ENCODE data around the gene BICD1.

The BICD1 gene

GRCh38 chr12:32312049-32312670 lies 205.5 kb downstream of the BICD1 start:
- Mint-ChIP-seq H3K36me3 (ENCODE audit: low read depth) (peaks cover 7% of the 10 kb centered on the region), H3K4me1 (peaks cover 22% of the 10 kb centered on the region), H3K27me3 (ENCODE audit: low read depth) (no peaks in the 10 kb centered on the region), H3K27ac (peak overlapping the region; percentile 84 to 94 (median 86)), H3K9me3 (peaks cover 2% of the 10 kb centered on the region), H3K4me3 (peak overlapping the region in 2 of 3 experiments; percentile 42 to 45)
- TF ChIP-seq, protein P1, sequence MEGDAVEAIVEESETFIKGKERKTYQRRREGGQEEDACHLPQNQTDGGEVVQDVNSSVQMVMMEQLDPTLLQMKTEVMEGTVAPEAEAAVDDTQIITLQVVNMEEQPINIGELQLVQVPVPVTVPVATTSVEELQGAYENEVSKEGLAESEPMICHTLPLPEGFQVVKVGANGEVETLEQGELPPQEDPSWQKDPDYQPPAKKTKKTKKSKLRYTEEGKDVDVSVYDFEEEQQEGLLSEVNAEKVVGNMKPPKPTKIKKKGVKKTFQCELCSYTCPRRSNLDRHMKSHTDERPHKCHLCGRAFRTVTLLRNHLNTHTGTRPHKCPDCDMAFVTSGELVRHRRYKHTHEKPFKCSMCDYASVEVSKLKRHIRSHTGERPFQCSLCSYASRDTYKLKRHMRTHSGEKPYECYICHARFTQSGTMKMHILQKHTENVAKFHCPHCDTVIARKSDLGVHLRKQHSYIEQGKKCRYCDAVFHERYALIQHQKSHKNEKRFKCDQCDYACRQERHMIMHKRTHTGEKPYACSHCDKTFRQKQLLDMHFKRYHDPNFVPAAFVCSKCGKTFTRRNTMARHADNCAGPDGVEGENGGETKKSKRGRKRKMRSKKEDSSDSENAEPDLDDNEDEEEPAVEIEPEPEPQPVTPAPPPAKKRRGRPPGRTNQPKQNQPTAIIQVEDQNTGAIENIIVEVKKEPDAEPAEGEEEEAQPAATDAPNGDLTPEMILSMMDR (IDR thresholded peaks at IDR 0.05; ENCODE audit: unreplicated experiment in 3 of 3): peak; percentile 54 to 71 (median 64)

DNA sequence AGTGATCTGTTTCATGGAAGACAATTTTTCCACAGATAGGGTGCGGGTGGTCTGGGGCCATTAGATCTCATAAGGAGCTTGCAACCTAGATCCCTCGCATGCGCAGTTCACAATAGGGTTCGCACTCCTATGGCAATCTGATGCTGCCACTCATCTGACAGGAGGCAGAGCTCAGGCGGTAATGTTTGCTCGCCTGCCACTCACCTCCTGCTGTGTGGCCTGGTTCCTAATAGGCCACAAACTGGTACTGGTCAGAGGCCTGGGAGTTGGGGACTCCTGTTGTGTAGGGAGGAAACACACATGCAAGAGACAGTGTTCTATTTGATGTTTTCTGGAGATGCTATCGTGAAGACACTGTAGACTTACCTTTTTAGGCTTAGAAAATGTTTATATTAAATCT lies 215.7 kb downstream of the BICD1 start:
- H3K9me3 Mint-ChIP-seq: peaks cover 6% of the 10 kb centered on the region

DNA sequence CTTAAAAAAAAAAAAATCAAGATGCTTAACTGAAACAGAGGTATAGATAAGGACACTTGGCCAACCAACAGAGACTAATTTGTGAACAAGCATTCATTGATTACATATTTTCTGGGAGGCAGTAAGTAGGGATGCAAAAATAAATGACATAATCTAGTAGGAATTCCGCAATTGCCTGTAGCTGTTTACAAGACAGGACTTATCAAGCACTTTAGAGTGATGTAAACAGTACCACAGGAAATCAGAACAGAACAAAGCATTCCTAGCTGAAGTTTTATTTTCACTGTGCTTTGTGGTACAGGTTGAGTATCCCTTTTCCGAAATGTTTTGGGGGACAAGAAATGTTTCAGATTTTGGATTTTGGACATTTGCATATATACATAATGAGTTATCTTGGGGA lies 224.5 kb downstream of the BICD1 start:
- no peak overlapping the region for H3K27ac Mint-ChIP-seq
- H3K4me1 Mint-ChIP-seq: no peaks in the 10 kb centered on the region
- H3K9me3 Mint-ChIP-seq: no peaks in the 10 kb centered on the region
- no peaks in the 10 kb centered on the region for H3K27me3 Mint-ChIP-seq (ENCODE audit: low read depth)
- no peak overlapping the region for H3K4me3 Mint-ChIP-seq
- TF ChIP-seq, protein P1 (IDR thresholded peaks at IDR 0.05; ENCODE audit: unreplicated experiment in 3 of 3): no peak
- peaks cover 32% of the 10 kb centered on the region for H3K36me3 Mint-ChIP-seq (ENCODE audit: low read depth)

More for the DNA sequence above, 215.7 kb downstream of the BICD1 start:
- H3K4me1 Mint-ChIP-seq: no peaks in the 10 kb centered on the region
- H3K4me3 Mint-ChIP-seq: no peak overlapping the region
- H3K27me3 Mint-ChIP-seq (ENCODE audit: low read depth): peaks cover 4% of the 10 kb centered on the region
- TF ChIP-seq, protein P1 (IDR thresholded peaks at IDR 0.05; ENCODE audit: unreplicated experiment in 3 of 3): no peak
- no peak overlapping the region for H3K27ac Mint-ChIP-seq
- peaks cover 7% of the 10 kb centered on the region for H3K36me3 Mint-ChIP-seq (ENCODE audit: low read depth)

- H3K4me3 Mint-ChIP-seq: no peak overlapping the region
- no peaks in the 10 kb centered on the region for H3K27me3 Mint-ChIP-seq (ENCODE audit: low read depth)
- H3K36me3 Mint-ChIP-seq (ENCODE audit: low read depth): peaks cover 30% of the 10 kb centered on the region
- H3K9me3 Mint-ChIP-seq: no peaks in the 10 kb centered on the region
- TF ChIP-seq, protein P1 (IDR thresholded peaks at IDR 0.05; ENCODE audit: unreplicated experiment in 3 of 3): no peak
- H3K4me1 Mint-ChIP-seq: no peaks in the 10 kb centered on the region
- peak overlapping the region in 2 of 3 experiments; percentile 1 to 6 for H3K27ac Mint-ChIP-seq
Observed at GRCh38 chr12:32332446-32332845, 225.8 kb downstream of the BICD1 start.

DNA sequence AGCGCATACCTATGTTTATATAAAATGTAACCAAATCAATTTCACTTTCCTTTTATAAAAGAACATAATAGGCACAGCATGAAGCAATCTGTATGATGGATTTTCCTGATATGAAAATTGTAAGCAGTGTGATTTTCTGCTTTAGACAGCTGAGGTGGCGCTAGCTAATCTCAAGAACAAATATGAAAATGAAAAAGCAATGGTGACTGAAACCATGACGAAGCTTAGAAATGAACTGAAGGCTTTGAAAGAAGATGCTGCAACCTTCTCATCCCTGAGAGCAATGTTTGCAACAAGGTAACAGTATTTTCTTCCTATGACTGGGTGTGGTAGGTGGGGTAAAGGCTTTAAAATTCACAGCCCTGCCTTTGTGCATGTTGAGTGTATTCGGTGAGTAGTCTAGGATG lies 227.7 kb downstream of the BICD1 start:
- peaks cover 30% of the 10 kb centered on the region for H3K36me3 Mint-ChIP-seq (ENCODE audit: low read depth)
- TF ChIP-seq, protein P1 (IDR thresholded peaks at IDR 0.05; ENCODE audit: unreplicated experiment in 3 of 3): no peak
- H3K4me1 Mint-ChIP-seq: no peaks in the 10 kb centered on the region
- H3K9me3 Mint-ChIP-seq: no peaks in the 10 kb centered on the region
- H3K4me3 Mint-ChIP-seq: no peak overlapping the region
- no peaks in the 10 kb centered on the region for H3K27me3 Mint-ChIP-seq (ENCODE audit: low read depth)
- no peak overlapping the region for H3K27ac Mint-ChIP-seq

GRCh38 chr12:32336261-32336660 lies 229.6 kb downstream of the BICD1 start:
- Mint-ChIP-seq H3K4me1 (no peaks in the 10 kb centered on the region), H3K36me3 (ENCODE audit: low read depth) (peaks cover 28% of the 10 kb centered on the region), H3K9me3 (no peaks in the 10 kb centered on the region), H3K4me3 (no peak overlapping the region), H3K27me3 (ENCODE audit: low read depth) (no peaks in the 10 kb centered on the region), H3K27ac (no peak overlapping the region)
- TF ChIP-seq, protein P1 (IDR thresholded peaks at IDR 0.05; ENCODE audit: unreplicated experiment in 3 of 3): no peak

Data from nephron (organoid).